ENCODE results near the gene TMEM52. TPM values are rescaled to one million over a fixed set of nuclear protein-coding genes. Genes with fewer than 3 reads are reported as not detected.

The TMEM52 gene
- total RNA-seq, 1 experiment from 2014 or later: 9.6 TPM

GRCh38 chr1:1928231-1929101 lies 9.4 kb upstream of the TMEM52 start:
- Histone ChIP-seq H3K4me1 (ENCODE audit: insufficient read depth, low read length) (no peaks in the 10 kb centered on the region), H3K4ac (ENCODE audit: low read depth, low read length) (no peak overlapping the region), H3K23me2 (ENCODE audit: insufficient read length, low read depth, low read length, poor library complexity, severe bottlenecking) (no peaks in the 10 kb centered on the region), H3K56ac (ENCODE audit: insufficient read length, low read depth, low read length) (no peak overlapping the region), H3K27ac (ENCODE audit: insufficient read length, low read depth, low read length) (no peak overlapping the region), H4K20me1 (ENCODE audit: control insufficient read depth, insufficient read depth, insufficient read length) (no peaks in the 10 kb centered on the region), H2BK20ac (ENCODE audit: low read depth, low read length, poor library complexity, severe bottlenecking) (no peak overlapping the region), H2BK12ac (ENCODE audit: insufficient read length, low read depth, low read length) (no peak overlapping the region), H3K27me3 (ENCODE audit: insufficient read depth, low read length) (no peaks in the 10 kb centered on the region), H3K4me2 (ENCODE audit: insufficient read depth, insufficient read length, low read length) (no peak overlapping the region), H2AFZ (ENCODE audit: low read length) (no peak overlapping the region), H3K18ac (ENCODE audit: insufficient read length, low read depth, low read length) (no peak overlapping the region), H3K14ac (ENCODE audit: insufficient read depth, low read length) (no peak overlapping the region; the same call in 1 of the 2 replicates), H3K23ac (ENCODE audit: insufficient read length, low read depth, low read length) (no peak overlapping the region), H2BK120ac (ENCODE audit: low read depth, low read length, poor library complexity, severe bottlenecking) (no peak overlapping the region), H2BK15ac (ENCODE audit: low read depth, low read length) (no peak overlapping the region), H2AK5ac (ENCODE audit: insufficient read length, low read length) (no peak overlapping the region), H4K5ac (ENCODE audit: insufficient read length, low read depth, low read length) (no peak overlapping the region), H3K79me2 (ENCODE audit: insufficient read depth, low read length) (no peaks in the 10 kb centered on the region), H2BK5ac (ENCODE audit: insufficient read length, low read length) (no peak overlapping the region), H4K8ac (replicated peaks; ENCODE audit: insufficient read length, low read depth, low read length) (no peak overlapping the region), H3K9me3 (ENCODE audit: control insufficient read depth, low read depth, low read length) (no peaks in the 10 kb centered on the region), H3K9ac (ENCODE audit: extremely low read depth, insufficient read length, low read length) (no peak overlapping the region), H3K79me1 (ENCODE audit: insufficient read depth, low read depth, low read length, poor library complexity, severe bottlenecking) (no peaks in the 10 kb centered on the region), H4K91ac (ENCODE audit: insufficient read length, low read depth, low read length) (no peak overlapping the region), H3T11ph (ENCODE audit: low read length) (no peak overlapping the region)
- H3K36me3 Mint-ChIP-seq (ENCODE audit: insufficient read depth in 1 of 3, low read depth in 3 of 3): no peaks in the 10 kb centered on the region; a peak in 1 of 7 replicates
- no peak overlapping the region for H3K27ac Mint-ChIP-seq
- H3K27me3 Mint-ChIP-seq (ENCODE audit: low read depth): peaks cover 4% of the 10 kb centered on the region
- no peak for DNase-seq
- TF ChIP-seq CTCF (conservative IDR thresholded peaks at IDR 0.05): no peak
- peaks cover 6 to 7% of the 10 kb centered on the region in 2 experiments; a peak in 3 of 5 replicates for H3K9me3 Mint-ChIP-seq
- WGBS (ENCODE audit: extremely low coverage, insufficient read length, low lambda C conversion rate): no CpG with 5 or more reads among the region's 34 CpGs
- H3K4me1 Mint-ChIP-seq: peaks cover 0 to 4% of the 10 kb centered on the region in 2 experiments; a peak in 2 of 4 replicates
- H3K4me3 Mint-ChIP-seq: no peak overlapping the region

Data from H9 (cell line).